ENCODE measurements around the gene LRRTM3. TPM values are rescaled to one million over a fixed set of nuclear protein-coding genes. Genes with fewer than 3 reads are reported as not detected.

Gene LRRTM3
- total RNA-seq, 2 experiments from 2014 or later, result not detected

GRCh38 chr10:66996996-66997395, 71.2 kb downstream of the LRRTM3 start:
- Histone ChIP-seq H3K27ac (ENCODE audit: low read depth in 1 of 2, low read length in 2 of 2) (no peak overlapping the region), H3K4me1 (ENCODE audit: insufficient read depth, low read length) (no peaks in the 10 kb centered on the region), H3K9me3 (ENCODE audit: control insufficient read depth in 1 of 2, insufficient read depth in 1 of 2, low read length in 2 of 2) (no peaks in the 10 kb centered on the region), H3K4me3 (ENCODE audit: low read length) (no peak overlapping the region), H3K36me3 (ENCODE audit: insufficient read depth, low read length) (no peaks in the 10 kb centered on the region), H3K27me3 (ENCODE audit: control insufficient read depth in 1 of 2, insufficient read depth in 2 of 2, low read length in 2 of 2) (no peaks in the 10 kb centered on the region)
- Mint-ChIP-seq H3K36me3 (ENCODE audit: low read depth) (no peaks in the 10 kb centered on the region), H3K27ac (no peak overlapping the region), H3K4me1 (ENCODE audit: low read depth) (no peaks in the 10 kb centered on the region), H3K4me3 (no peak overlapping the region), H3K9me3 (no peaks in the 10 kb centered on the region), H3K27me3 (peaks cover 5% of the 10 kb centered on the region)
- intact Hi-C loops (cut with DNase I, micrococcal nuclease), result no loop called here
- CTCF ChIA-PET, result no interaction called here
- DNase-seq, result no peak
- no peak for TF ChIP-seq CTCF (IDR thresholded peaks at IDR 0.05)
- POLR2A ChIA-PET, result no interaction called here
- ATAC-seq (ENCODE audit: poor library complexity), result no peak

DNA sequence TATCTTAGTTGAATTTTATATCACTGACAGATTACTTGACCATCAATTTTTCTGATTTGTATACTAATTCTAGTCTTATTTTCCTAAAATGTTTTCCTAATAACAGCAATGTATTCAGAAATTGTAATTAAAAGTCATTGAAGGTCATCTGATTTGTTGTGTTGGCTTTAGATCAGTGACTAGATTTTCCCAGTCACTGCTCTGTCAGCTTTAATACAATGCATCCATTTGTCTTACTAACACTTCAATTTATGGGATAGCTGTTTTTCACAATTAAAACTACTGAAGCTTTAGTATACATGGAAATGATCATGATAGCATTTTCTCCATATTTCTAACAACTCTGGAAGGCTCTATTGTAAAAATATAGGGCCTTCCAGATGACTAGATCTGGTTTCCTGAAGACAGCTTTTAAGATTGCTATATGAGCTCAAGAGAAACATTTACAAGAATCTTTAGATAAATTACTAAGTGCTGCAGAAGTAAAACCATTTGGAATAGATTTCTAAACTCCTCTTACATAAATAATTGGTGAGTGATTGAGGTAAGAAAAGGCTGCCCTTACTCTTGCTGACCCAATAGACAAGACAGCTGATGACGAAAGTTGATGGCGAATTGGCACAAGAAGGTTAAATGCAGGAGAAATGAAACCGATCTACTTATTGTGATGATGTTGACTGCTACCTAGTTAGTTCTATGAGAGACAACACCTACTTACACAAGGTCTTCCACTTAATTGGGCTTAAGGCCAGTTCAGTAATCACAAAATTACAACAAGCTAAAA, 74.1 kb downstream of the LRRTM3 start:
- Mint-ChIP-seq H3K27ac (no peak overlapping the region), H3K27me3 (peaks cover 4% of the 10 kb centered on the region), H3K4me1 (ENCODE audit: low read depth) (no peaks in the 10 kb centered on the region), H3K4me3 (no peak overlapping the region), H3K36me3 (ENCODE audit: low read depth) (no peaks in the 10 kb centered on the region), H3K9me3 (no peaks in the 10 kb centered on the region)
- ATAC-seq (ENCODE audit: poor library complexity) (no peak), DNase-seq (no peak)
- Histone ChIP-seq H3K27me3 (ENCODE audit: control insufficient read depth in 1 of 2, insufficient read depth in 2 of 2, low read length in 2 of 2) (no peaks in the 10 kb centered on the region), H3K36me3 (ENCODE audit: insufficient read depth, low read length) (no peaks in the 10 kb centered on the region), H3K4me3 (ENCODE audit: low read length) (no peak overlapping the region), H3K4me1 (ENCODE audit: insufficient read depth, low read length) (no peaks in the 10 kb centered on the region), H3K27ac (ENCODE audit: low read depth in 1 of 2, low read length in 2 of 2) (no peak overlapping the region), H3K9me3 (ENCODE audit: control insufficient read depth in 1 of 2, insufficient read depth in 1 of 2, low read length in 2 of 2) (no peaks in the 10 kb centered on the region)
- intact Hi-C loops (cut with DNase I, micrococcal nuclease), result no loop called here
- POLR2A ChIA-PET, result no interaction called here
- CTCF ChIA-PET, result interaction anchor here (0.6 kb wide), 1 partner anchor 190 kb away, joined by 4 read pairs; no protein-coding TSS in a partner anchor
- no peak for TF ChIP-seq CTCF (IDR thresholded peaks at IDR 0.05)

DNA sequence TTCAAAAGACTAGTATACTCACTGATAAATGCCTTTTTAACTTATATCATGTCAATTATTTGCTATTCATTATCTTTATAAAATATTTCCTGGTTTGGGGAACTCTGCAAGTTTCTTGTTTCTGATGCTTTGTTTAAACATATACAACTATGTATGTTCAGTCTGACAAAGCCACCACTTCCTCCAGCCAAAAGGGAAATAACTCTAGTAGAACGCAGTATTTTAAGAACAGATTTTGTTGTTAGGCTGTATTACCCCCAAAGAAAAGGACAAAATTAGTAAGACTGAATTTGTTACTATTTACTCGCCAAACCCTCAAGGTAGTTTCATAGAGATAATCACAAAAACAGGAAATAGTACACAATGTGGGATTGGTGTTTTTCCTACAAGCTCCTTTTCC, 78.9 kb downstream of the LRRTM3 start:
- intact Hi-C loops (cut with DNase I, micrococcal nuclease), result no loop called here
- Histone ChIP-seq H3K9me3 (ENCODE audit: control insufficient read depth in 1 of 2, insufficient read depth in 1 of 2, low read length in 2 of 2) (no peaks in the 10 kb centered on the region), H3K27me3 (ENCODE audit: control insufficient read depth in 1 of 2, insufficient read depth in 2 of 2, low read length in 2 of 2) (no peaks in the 10 kb centered on the region), H3K4me3 (ENCODE audit: low read length) (no peak overlapping the region), H3K36me3 (ENCODE audit: insufficient read depth, low read length) (no peaks in the 10 kb centered on the region), H3K4me1 (ENCODE audit: insufficient read depth, low read length) (no peaks in the 10 kb centered on the region), H3K27ac (ENCODE audit: low read depth in 1 of 2, low read length in 2 of 2) (no peak overlapping the region)
- no peaks in the 10 kb centered on the region for H3K4me1 Mint-ChIP-seq (ENCODE audit: low read depth)
- H3K27ac Mint-ChIP-seq, result no peak overlapping the region
- DNase-seq (no peak), ATAC-seq (ENCODE audit: poor library complexity) (no peak)
- TF ChIP-seq CTCF (IDR thresholded peaks at IDR 0.05), result no peak
- no peak overlapping the region for H3K4me3 Mint-ChIP-seq
- H3K27me3 Mint-ChIP-seq, result peaks cover 2% of the 10 kb centered on the region
- H3K9me3 Mint-ChIP-seq, result peaks cover under 1% of the 10 kb centered on the region
- CTCF ChIA-PET, result no interaction called here
- H3K36me3 Mint-ChIP-seq (ENCODE audit: low read depth), result no peaks in the 10 kb centered on the region
- POLR2A ChIA-PET, result no interaction called here

Data from CD4-positive, alpha-beta T cell (primary cell).